PC-9 (cell line): ENCODE results near the gene TMCO2.

Experiments
- EZH2 ChIP-seq: fragments of 200-600 bp; sonication (generic); IDR thresholded peaks from 2 replicates; pipeline ENCODE4 v1.8.0; 2017; ENCODE audit warnings: antibody characterized with exemption, low read depth
- TF ChIP-seq, protein P1 (sequence below): fragments of 200-600 bp; sonication (generic); conservative IDR thresholded peaks from 2 replicates; pipeline ENCODE4 v1.6.1; 2017; ENCODE audit warnings: mixed run types, antibody characterized with exemption, mild to moderate bottlenecking, moderate library complexity

- TF ChIP-seq, protein P1, sequence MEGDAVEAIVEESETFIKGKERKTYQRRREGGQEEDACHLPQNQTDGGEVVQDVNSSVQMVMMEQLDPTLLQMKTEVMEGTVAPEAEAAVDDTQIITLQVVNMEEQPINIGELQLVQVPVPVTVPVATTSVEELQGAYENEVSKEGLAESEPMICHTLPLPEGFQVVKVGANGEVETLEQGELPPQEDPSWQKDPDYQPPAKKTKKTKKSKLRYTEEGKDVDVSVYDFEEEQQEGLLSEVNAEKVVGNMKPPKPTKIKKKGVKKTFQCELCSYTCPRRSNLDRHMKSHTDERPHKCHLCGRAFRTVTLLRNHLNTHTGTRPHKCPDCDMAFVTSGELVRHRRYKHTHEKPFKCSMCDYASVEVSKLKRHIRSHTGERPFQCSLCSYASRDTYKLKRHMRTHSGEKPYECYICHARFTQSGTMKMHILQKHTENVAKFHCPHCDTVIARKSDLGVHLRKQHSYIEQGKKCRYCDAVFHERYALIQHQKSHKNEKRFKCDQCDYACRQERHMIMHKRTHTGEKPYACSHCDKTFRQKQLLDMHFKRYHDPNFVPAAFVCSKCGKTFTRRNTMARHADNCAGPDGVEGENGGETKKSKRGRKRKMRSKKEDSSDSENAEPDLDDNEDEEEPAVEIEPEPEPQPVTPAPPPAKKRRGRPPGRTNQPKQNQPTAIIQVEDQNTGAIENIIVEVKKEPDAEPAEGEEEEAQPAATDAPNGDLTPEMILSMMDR, result no peak
- TF ChIP-seq EZH2, result no peak
Observed at GRCh38 chr1:40257313-40257687, 9.6 kb downstream of the TMCO2 start.
